Measurements from ENCODE around the gene ASIC1.

The ASIC1 gene

GRCh38 chr12:50110127-50110761 is 52.8 kb downstream of the ASIC1 start:
- DNase-seq: peak; percentile 49

GRCh38 chr12:50110762-50111351 is 53.5 kb downstream of the ASIC1 start:
- peak; percentile 72 for DNase-seq

- DNase-seq: no peak
Observed at GRCh38 chr12:50111395-50111692, 53.9 kb downstream of the ASIC1 start.

- DNase-seq: peak; percentile 100
Observed at GRCh38 chr12:50111693-50112455, 54.5 kb downstream of the ASIC1 start, which contains the start of gene COX14. Gene COX14 (plus strand): TSS chr12:50112236. CDS start chr12:50120044, 7,808 bp downstream.

GRCh38 chr12:50112456-50113218 is 55.2 kb downstream of the ASIC1 start:
- no peak for DNase-seq

GRCh38 chr12:50117057-50117622 is 59.7 kb downstream of the ASIC1 start:
- no peak for DNase-seq

GRCh38 chr12:50119387-50119786 is 62.0 kb downstream of the ASIC1 start:
- DNase-seq: no peak

GRCh38 chr12:50120521-50120920 is 63.1 kb downstream of the ASIC1 start:
- DNase-seq: no peak

GRCh38 chr12:50120953-50121352 is 63.6 kb downstream of the ASIC1 start:
- no peak for DNase-seq

GRCh38 chr12:50121641-50122040 is 64.2 kb downstream of the ASIC1 start:
- no peak for DNase-seq

GRCh38 chr12:50123203-50123602 is 65.8 kb downstream of the ASIC1 start:
- no peak for DNase-seq

- DNase-seq: no peak
Observed at GRCh38 chr12:50127546-50127945, 70.2 kb downstream of the ASIC1 start.

- DNase-seq: no peak
Observed at GRCh38 chr12:50129290-50129689, 71.9 kb downstream of the ASIC1 start.

- DNase-seq: no peak
Observed at GRCh38 chr12:50132505-50133135, 75.2 kb downstream of the ASIC1 start.
